Fibroblast of mammary gland (primary cell): ENCODE results near the gene TRAPPC6A.

Experiments used
- DNase-seq: peaks from one replicate; pipeline ENCODE4 v3.0.0-alpha.2; 2010; ENCODE audit warnings: low read depth
- H3K4me3 ChIP-seq: 2 replicates; pipeline ENCODE4 v1.5.1; 2011; ENCODE audit warnings: low read depth, mild to moderate bottlenecking, low read length, moderate library complexity; ENCODE audit not compliant: control insufficient read depth
- TF ChIP-seq, protein P1 (sequence below): conservative IDR thresholded peaks from 2 replicates; pipeline ENCODE4 v1.5.1; 2011; ENCODE audit warnings: low read depth, low read length, inconsistent platforms; ENCODE audit not compliant: control insufficient read depth, insufficient read depth

TRAPPC6A gene

GRCh38 chr19:45150180-45150579 is 27.9 kb downstream of the TRAPPC6A start:
- TF ChIP-seq, protein P1, sequence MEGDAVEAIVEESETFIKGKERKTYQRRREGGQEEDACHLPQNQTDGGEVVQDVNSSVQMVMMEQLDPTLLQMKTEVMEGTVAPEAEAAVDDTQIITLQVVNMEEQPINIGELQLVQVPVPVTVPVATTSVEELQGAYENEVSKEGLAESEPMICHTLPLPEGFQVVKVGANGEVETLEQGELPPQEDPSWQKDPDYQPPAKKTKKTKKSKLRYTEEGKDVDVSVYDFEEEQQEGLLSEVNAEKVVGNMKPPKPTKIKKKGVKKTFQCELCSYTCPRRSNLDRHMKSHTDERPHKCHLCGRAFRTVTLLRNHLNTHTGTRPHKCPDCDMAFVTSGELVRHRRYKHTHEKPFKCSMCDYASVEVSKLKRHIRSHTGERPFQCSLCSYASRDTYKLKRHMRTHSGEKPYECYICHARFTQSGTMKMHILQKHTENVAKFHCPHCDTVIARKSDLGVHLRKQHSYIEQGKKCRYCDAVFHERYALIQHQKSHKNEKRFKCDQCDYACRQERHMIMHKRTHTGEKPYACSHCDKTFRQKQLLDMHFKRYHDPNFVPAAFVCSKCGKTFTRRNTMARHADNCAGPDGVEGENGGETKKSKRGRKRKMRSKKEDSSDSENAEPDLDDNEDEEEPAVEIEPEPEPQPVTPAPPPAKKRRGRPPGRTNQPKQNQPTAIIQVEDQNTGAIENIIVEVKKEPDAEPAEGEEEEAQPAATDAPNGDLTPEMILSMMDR: no peak
- no peak for DNase-seq
- no peak overlapping the region for H3K4me3 ChIP-seq

GRCh38 chr19:45149129-45149528 is 28.9 kb downstream of the TRAPPC6A start:
- H3K4me3 ChIP-seq: no peak overlapping the region
- DNase-seq: no peak
- TF ChIP-seq, protein P1: no peak

DNA sequence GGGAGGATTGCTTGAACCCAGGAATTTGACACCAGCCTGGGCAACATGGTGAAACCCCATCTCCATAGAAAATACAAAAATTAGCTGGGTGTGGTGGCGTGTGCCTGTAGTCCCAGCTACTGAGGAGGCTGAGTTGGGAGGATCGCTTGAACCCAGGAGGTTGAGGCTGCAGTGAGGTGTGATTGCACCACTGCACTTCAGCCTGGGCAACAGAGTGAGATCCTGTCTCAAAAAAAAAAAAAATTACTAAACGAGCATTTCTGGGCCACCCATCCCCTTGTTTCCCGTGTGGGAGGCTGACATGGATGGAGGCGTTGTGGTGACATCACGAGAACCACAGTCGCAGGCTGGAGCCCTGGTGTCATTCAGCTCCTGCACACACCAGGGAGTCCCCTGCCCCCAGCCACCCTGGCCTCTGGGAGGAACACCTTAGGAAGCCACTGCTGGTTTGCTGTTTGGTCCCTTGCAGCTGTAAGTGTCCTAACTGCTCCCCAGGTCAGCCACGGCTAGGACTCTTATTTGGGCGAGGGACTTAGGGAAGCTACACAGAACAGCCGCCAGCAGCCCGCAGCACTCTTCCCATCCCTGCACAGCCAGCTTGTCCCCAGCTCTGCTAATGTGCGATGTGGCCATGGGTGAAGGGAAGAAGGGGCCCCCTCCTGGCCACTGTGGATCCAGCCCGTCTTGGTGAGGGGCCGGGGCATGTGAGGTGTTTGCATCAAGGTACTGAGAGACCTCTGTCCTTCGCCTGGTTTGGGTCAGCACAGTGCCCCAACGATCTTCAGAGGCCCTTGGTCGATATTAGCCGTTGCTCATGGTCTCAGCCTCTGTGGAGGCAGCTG is 30.0 kb downstream of the TRAPPC6A start:
- TF ChIP-seq, protein P1: no peak
- H3K4me3 ChIP-seq: no peak overlapping the region
- DNase-seq: no peak

DNA sequence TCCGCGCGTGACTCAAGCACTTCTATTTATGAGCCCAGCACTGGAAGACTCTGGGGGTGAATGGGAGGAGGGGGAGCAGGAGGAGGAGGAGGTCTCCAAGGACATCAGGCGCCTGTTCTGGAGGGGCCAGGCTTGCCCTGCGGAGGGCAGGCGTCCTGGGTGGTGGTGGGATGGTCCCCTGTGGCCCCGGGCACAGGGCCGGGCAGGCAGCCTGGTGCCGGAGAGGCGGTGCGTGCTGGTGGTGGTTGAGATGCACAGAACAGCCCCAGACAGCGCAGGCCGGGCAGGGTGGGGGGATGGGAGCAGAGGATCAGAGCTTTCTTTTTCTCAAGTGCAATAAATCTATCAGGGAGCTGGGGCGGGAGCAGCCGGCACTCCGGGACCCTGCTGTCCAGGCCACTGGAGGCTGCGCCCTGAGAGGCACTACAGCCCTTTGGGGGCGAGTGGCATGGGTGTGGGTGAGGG is 31.3 kb downstream of the TRAPPC6A start:
- TF ChIP-seq, protein P1: no peak
- no peak overlapping the region for H3K4me3 ChIP-seq
- DNase-seq: no peak

DNA sequence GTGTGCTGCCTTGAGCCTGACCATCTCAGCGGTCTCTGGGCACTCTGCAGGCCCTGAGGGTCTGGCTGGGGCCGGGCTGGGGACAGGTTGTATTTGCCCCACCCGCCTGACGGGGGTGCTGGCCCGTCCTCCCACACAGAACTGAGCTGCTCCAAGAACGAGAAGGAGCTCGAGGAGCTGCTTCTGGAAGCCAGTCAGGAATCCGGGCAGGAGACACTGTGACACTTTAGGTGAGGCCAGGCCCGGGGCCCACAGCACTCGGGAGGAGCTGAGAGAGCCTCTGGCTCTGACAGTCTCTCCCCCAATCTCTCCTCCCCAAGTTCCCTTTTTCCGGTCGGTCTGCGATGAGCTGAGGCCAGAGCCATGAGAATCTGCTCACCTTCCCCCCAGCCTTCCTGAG is 31.8 kb downstream of the TRAPPC6A start:
- no peak for DNase-seq
- TF ChIP-seq, protein P1: no peak
- no peak overlapping the region for H3K4me3 ChIP-seq

DNA sequence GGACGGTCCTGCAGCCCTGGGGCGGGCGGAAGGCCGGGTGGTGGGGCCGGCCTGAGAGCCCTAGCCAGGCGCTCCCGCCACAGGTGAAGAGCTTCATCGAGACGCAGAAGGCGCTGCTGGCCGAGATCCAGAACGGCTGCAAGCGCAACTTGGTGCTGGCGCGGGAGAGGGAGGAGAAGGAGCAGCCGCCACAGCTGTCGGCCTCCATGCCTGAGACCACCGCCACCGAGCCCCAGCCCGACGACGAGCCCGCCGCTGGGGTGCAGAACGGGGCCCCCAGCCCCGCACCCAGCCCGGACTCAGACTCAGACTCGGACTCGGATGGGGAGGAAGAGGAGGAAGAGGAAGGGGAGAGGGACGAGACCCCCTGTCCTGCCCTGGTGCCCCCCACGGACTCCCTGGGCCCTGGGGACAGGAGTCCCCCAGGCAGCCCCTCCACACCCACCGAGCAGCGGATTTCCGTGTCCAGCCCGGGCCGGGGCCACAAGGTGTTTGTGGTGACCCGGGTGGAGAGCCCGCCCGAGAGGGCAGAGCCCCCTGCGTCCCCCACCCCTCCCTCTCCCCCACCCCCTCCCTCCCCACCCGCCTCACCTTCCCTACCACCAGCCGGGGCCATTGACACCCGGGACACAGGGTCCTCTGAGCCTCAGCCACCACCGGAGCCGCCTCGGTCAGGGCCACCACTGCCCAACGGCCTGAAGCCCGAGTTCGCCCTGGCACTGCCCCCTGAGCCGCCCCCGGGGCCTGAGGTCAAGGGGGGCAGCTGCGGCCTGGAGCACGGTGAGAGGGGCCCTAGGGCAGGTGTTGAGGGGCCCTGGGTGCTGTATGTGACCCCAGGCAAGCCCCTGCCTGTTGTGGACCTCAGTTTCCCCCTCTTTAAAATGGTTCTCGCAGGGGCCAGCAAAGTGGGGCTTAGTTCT is 32.5 kb downstream of the TRAPPC6A start:
- H3K4me3 ChIP-seq: no peak overlapping the region
- TF ChIP-seq, protein P1: no peak
- no peak for DNase-seq
